Smooth muscle cell (in vitro differentiated cells): Measurements from ENCODE around the gene PEAK1. TPM values are rescaled to one million over a fixed set of nuclear protein-coding genes. Genes with fewer than 3 reads are reported as not detected.

Source experiments
- DNase-seq: peaks from one replicate; lab custom pipeline; 2025; ENCODE audit not compliant: unreplicated experiment; lab: John Stamatoyannopoulos, UW
- H2AFZ ChIP-seq: fragments of 200-600 bp; sonication (generic); 2 replicates; pipeline ENCODE4 v1.6.0; 2016; ENCODE audit warnings: antibody characterized with exemption, low read depth, mild to moderate bottlenecking
- H3F3A ChIP-seq: fragments of 200-600 bp; sonication (generic); 2 replicates; pipeline ENCODE4 v1.6.0; 2017; ENCODE audit warnings: antibody characterized with exemption, low read depth
- H3K27ac ChIP-seq: fragments of 200-600 bp; sonication (generic); 2 replicates; pipeline ENCODE4 v1.5.1; 2016; ENCODE audit warnings: low read depth, mild to moderate bottlenecking
- H3K27me3 ChIP-seq: fragments of 200-600 bp; sonication (generic); 2 replicates; pipeline ENCODE4 v1.6.1; 2016; ENCODE audit warnings: low read depth, mild to moderate bottlenecking
- H3K36me3 ChIP-seq: fragments of 200-600 bp; sonication (generic); 2 replicates; pipeline ENCODE4 v1.5.1; 2016; ENCODE audit warnings: low read depth
- H3K4me1 ChIP-seq: fragments of 200-600 bp; sonication (generic); 2 replicates; pipeline ENCODE4 v1.5.1; 2016; ENCODE audit warnings: low read depth
- H3K4me2 ChIP-seq: fragments of 200-600 bp; sonication (generic); 2 replicates; pipeline ENCODE4 v1.6.0; 2016; ENCODE audit warnings: mild to moderate bottlenecking
- H3K4me3 ChIP-seq: fragments of 200-600 bp; sonication (generic); 2 replicates; pipeline ENCODE4 v1.5.1; 2016; ENCODE audit warnings: mild to moderate bottlenecking
- H3K79me2 ChIP-seq: fragments of 200-600 bp; sonication (generic); 2 replicates; pipeline ENCODE4 v1.6.0; 2016; ENCODE audit warnings: low read depth, mild to moderate bottlenecking
- H3K9ac ChIP-seq: fragments of 200-600 bp; sonication (generic); 2 replicates; pipeline ENCODE4 v1.6.0; 2016; ENCODE audit warnings: low read depth
- H3K9me3 ChIP-seq: fragments of 200-600 bp; sonication (generic); replicated peaks from 2 replicates; pipeline ENCODE4 v1.5.1; 2016; ENCODE audit warnings: low read depth
- H4K20me1 ChIP-seq: fragments of 200-600 bp; sonication (generic); 2 replicates; pipeline ENCODE4 v1.6.0; 2016; ENCODE audit warnings: low read depth
- WGBS: methylation state at CpG from one replicate; pipeline ENCODE4 v1.1.7; 2016; ENCODE audit warnings: low lambda C conversion rate; 5-methylcytosine and 5-hydroxymethylcytosine counted together
- polyA plus RNA-seq: library from polyadenylated mRNA; unstranded; fragments of >200 nt; fragmentation: Nextera tagmentation; extraction: Ambion mirVana; gene quantifications from 2 replicates; pipeline ENCODE4 v1.2.1, GENCODE V29; 2016
- total RNA-seq: library from RNA; depleted of rRNA; stranded (reverse); fragments of >200 nt; gene quantifications from 2 replicates; pipeline ENCODE4 v1.2.3, GENCODE V29; 2014
- TF ChIP-seq, protein P1 (sequence below): fragments of 200-600 bp; sonication (generic); IDR thresholded peaks from 2 replicates; pipeline ENCODE4 v1.5.1; 2017; ENCODE audit warnings: borderline replicate concordance, mild to moderate bottlenecking, antibody characterized with exemption; ENCODE audit not compliant: insufficient read depth, poor library complexity, severe bottlenecking

PEAK1 gene
- total and polyA plus RNA-seq, 2 experiments from 2014 or later = 5.6 to 21.9 TPM

DNA sequence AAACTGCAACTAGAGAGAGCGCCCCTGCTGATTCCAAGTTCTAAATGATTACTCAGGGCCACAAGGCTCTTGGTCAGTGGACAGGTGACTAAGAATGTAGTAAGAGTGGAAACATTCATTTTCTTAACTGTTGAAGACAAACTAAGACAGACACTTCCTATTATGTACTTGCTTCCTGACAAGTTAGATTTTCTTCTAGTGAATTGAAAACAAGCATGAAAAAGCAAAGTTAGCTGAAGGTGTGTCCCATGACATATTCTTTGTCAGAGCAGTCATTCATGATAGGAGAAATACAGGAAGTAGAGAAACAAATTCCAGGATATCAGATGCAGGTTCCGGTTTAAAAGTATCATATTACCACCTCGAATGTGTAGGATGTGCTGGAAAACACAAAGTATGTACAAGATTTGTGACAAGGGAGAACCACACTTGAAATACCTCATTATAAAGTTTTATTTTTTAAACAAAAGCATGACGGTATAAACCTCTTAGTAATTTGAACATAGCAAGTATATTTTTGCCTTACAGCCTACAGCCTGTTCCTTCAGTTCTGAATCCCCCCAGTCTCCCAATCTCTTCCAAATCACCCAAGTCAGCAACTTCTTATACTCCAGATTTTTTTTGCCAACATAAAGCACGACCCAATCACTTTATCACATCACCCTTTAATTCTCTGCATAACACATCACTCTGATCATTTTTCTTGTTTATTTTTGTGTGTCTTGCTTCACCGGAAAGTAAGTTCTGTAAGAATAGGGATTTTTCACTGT lies 355.2 kb downstream of the PEAK1 start:
- H3K27me3 ChIP-seq = no peaks in the 10 kb centered on the region
- H4K20me1 ChIP-seq = peaks cover 100% of the 10 kb centered on the region
- H3K36me3 ChIP-seq = no peaks in the 10 kb centered on the region
- no peaks in the 10 kb centered on the region for H3K9me3 ChIP-seq
- H3K27ac ChIP-seq = peak overlapping the region; percentile 63
- no peak overlapping the region for H2AFZ ChIP-seq
- DNase-seq = no peak
- no peak overlapping the region for H3K9ac ChIP-seq
- no peak overlapping the region for H3K4me3 ChIP-seq
- peaks cover 99% of the 10 kb centered on the region for H3K79me2 ChIP-seq
- H3K4me1 ChIP-seq = peaks cover 38% of the 10 kb centered on the region
- 88% methylated on average over 6 of the region's 6 CpGs for WGBS
- no peak overlapping the region for H3K4me2 ChIP-seq
- H3F3A ChIP-seq = no peaks in the 10 kb centered on the region
- TF ChIP-seq, protein P1, sequence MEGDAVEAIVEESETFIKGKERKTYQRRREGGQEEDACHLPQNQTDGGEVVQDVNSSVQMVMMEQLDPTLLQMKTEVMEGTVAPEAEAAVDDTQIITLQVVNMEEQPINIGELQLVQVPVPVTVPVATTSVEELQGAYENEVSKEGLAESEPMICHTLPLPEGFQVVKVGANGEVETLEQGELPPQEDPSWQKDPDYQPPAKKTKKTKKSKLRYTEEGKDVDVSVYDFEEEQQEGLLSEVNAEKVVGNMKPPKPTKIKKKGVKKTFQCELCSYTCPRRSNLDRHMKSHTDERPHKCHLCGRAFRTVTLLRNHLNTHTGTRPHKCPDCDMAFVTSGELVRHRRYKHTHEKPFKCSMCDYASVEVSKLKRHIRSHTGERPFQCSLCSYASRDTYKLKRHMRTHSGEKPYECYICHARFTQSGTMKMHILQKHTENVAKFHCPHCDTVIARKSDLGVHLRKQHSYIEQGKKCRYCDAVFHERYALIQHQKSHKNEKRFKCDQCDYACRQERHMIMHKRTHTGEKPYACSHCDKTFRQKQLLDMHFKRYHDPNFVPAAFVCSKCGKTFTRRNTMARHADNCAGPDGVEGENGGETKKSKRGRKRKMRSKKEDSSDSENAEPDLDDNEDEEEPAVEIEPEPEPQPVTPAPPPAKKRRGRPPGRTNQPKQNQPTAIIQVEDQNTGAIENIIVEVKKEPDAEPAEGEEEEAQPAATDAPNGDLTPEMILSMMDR = no peak

DNA sequence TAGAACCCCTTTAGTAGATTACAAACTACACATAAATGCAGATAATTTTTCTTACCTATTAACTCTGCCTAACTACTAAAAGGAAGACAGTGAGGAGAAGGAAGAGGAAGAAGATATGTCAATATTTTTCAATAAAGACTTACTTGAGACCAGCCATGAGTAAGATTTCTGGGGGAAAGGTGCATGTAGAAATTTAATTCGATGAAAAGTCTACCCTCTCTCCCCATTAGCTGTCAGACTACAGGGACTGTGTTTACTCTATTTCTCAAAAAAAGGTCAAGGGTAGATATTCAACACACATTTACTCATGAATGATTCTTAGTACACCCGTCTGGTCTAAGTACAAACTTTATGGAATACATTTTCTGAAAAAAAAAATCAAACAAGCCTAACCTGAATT lies 355.8 kb downstream of the PEAK1 start:
- DNase-seq = no peak
- peak overlapping the region; percentile 63 for H3K27ac ChIP-seq
- H3K36me3 ChIP-seq = no peaks in the 10 kb centered on the region
- no peaks in the 10 kb centered on the region for H3K9me3 ChIP-seq
- H3K4me2 ChIP-seq = no peak overlapping the region
- H3K4me3 ChIP-seq = no peak overlapping the region
- no peak overlapping the region for H3K9ac ChIP-seq
- 92% methylated on average over 2 of the region's 2 CpGs for WGBS
- H2AFZ ChIP-seq = no peak overlapping the region
- peaks cover 99% of the 10 kb centered on the region for H3K79me2 ChIP-seq
- no peaks in the 10 kb centered on the region for H3F3A ChIP-seq
- peaks cover 31% of the 10 kb centered on the region for H3K4me1 ChIP-seq
- peaks cover 100% of the 10 kb centered on the region for H4K20me1 ChIP-seq
- TF ChIP-seq, protein P1 = no peak
- no peaks in the 10 kb centered on the region for H3K27me3 ChIP-seq

DNA sequence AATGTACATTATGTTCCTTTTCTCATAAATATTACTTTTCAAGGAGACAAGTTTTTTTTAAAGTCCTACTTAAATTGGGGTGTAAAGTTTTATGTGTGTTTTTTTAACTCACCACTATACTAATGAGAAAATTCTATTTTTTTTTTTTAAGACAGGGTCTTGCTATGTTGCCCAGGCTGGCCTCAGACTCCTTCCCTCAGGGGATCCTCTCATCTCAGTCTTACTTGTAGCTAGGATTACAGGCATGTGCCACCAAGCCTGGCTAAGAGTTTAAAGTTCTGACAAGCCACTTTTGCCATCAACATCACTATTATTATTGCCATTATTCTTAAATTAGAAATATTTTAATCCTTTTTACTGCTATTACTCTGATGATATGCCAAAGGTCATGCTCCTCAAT lies 356.7 kb downstream of the PEAK1 start:
- H3K4me1 ChIP-seq = peaks cover 30% of the 10 kb centered on the region
- H3K9me3 ChIP-seq = no peaks in the 10 kb centered on the region
- H4K20me1 ChIP-seq = peaks cover 100% of the 10 kb centered on the region
- H3K27me3 ChIP-seq = no peaks in the 10 kb centered on the region
- H3K79me2 ChIP-seq = peaks cover 96% of the 10 kb centered on the region
- no peak overlapping the region for H3K4me3 ChIP-seq
- DNase-seq = no peak
- no peak overlapping the region for H3K9ac ChIP-seq
- no peaks in the 10 kb centered on the region for H3F3A ChIP-seq
- no peak overlapping the region for H3K27ac ChIP-seq
- H3K4me2 ChIP-seq = no peak overlapping the region
- TF ChIP-seq, protein P1 = no peak
- no peak overlapping the region for H2AFZ ChIP-seq
- H3K36me3 ChIP-seq = no peaks in the 10 kb centered on the region

DNA sequence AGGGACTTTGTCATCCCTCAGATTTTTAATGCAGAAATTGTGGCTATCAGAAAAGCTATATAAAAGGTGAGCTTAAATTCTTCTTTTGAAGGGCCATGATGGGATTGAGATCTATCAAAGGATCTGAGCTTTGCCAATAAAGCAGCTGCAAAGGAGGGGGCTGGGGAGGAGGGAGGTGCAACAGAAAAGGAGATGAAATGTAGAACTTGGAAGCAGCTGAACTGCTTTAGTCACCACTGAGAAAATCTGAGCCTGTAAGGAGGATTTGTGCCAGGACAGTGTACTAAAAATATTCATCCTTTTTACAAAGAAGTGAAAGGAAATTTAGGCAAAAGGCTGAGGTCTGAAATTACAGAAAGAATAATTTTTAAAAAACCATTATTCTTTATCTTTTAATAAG lies 359.4 kb downstream of the PEAK1 start:
- H3F3A ChIP-seq = peaks cover 3% of the 10 kb centered on the region
- no peaks in the 10 kb centered on the region for H3K27me3 ChIP-seq
- peaks cover 100% of the 10 kb centered on the region for H4K20me1 ChIP-seq
- no peak overlapping the region for H3K9ac ChIP-seq
- peaks cover 87% of the 10 kb centered on the region for H3K79me2 ChIP-seq
- H3K4me1 ChIP-seq = peaks cover 24% of the 10 kb centered on the region
- H3K36me3 ChIP-seq = no peaks in the 10 kb centered on the region
- H3K27ac ChIP-seq = no peak overlapping the region
- no peak for DNase-seq
- no peak overlapping the region for H3K4me3 ChIP-seq
- no peak overlapping the region for H3K4me2 ChIP-seq
- H3K9me3 ChIP-seq = no peaks in the 10 kb centered on the region
- H2AFZ ChIP-seq = no peak overlapping the region
- TF ChIP-seq, protein P1 = no peak
